Spinal cord (tissue), 10 donors: ENCODE results near the gene MAP3K4. TPM values are rescaled to one million over a fixed set of nuclear protein-coding genes. Genes with fewer than 3 reads are reported as not detected.

ENCODE experiments used
- DNase-seq, 6 donors: peaks; one replicate each; pipeline versions ENCODE4 v3.0.0 to v3.0.0-alpha.2; 2013 to 2015; ENCODE audit warnings: low spot score in 6 of 6, low read depth in 4 of 6
- H3K27ac ChIP-seq: one replicate; pipeline ENCODE4 v1.5.1; 2013; ENCODE audit warnings: low read depth, low read length, control low read depth
- H3K27me3 ChIP-seq: one replicate; pipeline ENCODE4 v1.6.1; 2013; ENCODE audit warnings: low read length; ENCODE audit not compliant: control insufficient read depth, insufficient read depth
- H3K36me3 ChIP-seq: one replicate; pipeline ENCODE4 v1.6.1; 2013; ENCODE audit warnings: low read length; ENCODE audit not compliant: control insufficient read depth, insufficient read depth
- H3K4me1 ChIP-seq: one replicate; pipeline ENCODE4 v1.6.1; 2013; ENCODE audit warnings: low read length; ENCODE audit not compliant: control insufficient read depth, insufficient read depth
- H3K4me3 ChIP-seq: one replicate; pipeline ENCODE4 v1.5.1; 2013; ENCODE audit warnings: low read depth, low read length, control low read depth
- H3K9me3 ChIP-seq: one replicate; pipeline ENCODE4 v1.6.1; 2013; ENCODE audit warnings: low read length; ENCODE audit not compliant: control insufficient read depth, insufficient read depth
- WGBS: methylation state at CpG from one replicate; pipeline ENCODE4 v1.1.5; 2013; ENCODE audit warnings: missing lambda C conversion rate; ENCODE audit not compliant: insufficient coverage; 5-methylcytosine and 5-hydroxymethylcytosine counted together
- polyA plus RNA-seq, 2 donors: library from polyadenylated mRNA; unstranded; fragments of 120-200 nt; gene quantifications; one replicate each; pipeline ENCODE4 v1.2.1, GENCODE V29; 2013; ENCODE audit not compliant: insufficient read length in 2 of 2
- total RNA-seq, 2 donors: library from RNA; depleted of rRNA in 1 of 2; stranded (reverse); fragments of 120-200 nt in 1 of 2; fragments of >200 nt in 1 of 2; gene quantifications; one replicate each; pipeline versions ENCODE4 v1.2.3 to v1.2.4, GENCODE V29; 2013 to 2014
- donor health status: healthy.

Gene MAP3K4
- total and polyA plus RNA-seq, 4 donors: 32.0 to 48.1 (median 41.6) TPM

DNA sequence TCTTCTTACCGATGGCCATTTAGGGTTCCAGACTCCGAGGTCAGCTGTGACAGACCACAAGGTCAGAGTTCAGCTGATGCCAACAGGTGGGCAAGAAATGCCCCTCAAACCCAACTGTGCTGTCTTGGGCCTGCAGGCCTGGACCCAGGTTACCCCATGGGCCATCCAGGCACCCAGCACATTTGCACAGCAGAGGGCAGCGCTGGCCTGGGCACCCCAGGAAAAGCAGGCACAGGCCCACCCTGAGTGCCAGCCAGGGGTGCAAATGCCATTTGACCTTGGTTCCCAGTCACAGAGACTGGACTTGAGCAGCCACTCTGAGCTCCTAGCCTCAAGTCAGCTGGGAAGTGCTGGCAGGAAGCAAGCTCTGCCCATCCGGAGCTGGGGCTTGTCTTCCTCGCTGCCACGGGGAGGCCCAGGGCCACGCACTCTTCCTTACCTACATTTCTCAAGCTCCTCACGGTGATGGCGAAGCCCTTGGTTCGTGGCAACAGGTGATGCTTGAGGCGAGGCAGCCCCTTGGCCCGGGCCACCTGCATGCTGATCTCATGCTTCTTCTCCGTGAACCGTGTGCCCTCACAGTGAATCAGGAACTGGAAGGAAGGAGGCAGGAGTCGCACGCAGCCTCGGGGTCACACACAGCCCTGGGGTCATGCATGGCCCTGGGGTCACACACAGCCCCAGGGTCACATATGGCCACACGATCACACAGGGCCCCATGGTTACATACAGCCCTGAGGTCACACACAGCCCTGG, 161.5 kb downstream of the MAP3K4 start:
- H3K36me3 ChIP-seq: peaks cover 62% of the 10 kb centered on the region
- no peaks in the 10 kb centered on the region for H3K27me3 ChIP-seq
- no peaks in the 10 kb centered on the region for H3K4me1 ChIP-seq
- no peak for DNase-seq
- 96% methylated on average over 16 of the region's 18 CpGs for WGBS
- H3K4me3 ChIP-seq: no peak overlapping the region
- no peak overlapping the region for H3K27ac ChIP-seq
- H3K9me3 ChIP-seq: no peaks in the 10 kb centered on the region

DNA sequence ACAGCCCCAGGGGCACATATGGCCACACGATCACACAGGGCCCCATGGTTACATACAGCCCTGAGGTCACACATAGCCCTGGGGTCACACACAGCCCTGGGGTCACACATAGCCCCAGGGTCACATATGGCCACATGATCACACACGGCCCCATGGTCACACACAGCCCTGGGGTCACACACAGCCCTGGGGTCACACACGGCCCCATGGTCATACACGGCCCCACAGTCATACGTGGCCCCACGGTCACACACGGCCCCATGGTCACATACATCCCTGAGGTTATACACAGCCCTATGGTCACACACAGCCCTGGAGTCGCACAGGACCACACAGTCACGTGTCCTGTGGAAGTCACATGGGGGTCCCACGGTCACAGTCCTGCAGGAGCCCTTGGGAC, 162.2 kb downstream of the MAP3K4 start:
- no peak overlapping the region for H3K4me3 ChIP-seq
- H3K27me3 ChIP-seq: no peaks in the 10 kb centered on the region
- no peak overlapping the region for H3K27ac ChIP-seq
- 94% methylated on average over 10 of the region's 10 CpGs for WGBS
- H3K9me3 ChIP-seq: no peaks in the 10 kb centered on the region
- H3K36me3 ChIP-seq: peaks cover 65% of the 10 kb centered on the region
- DNase-seq: no peak
- H3K4me1 ChIP-seq: no peaks in the 10 kb centered on the region

DNA sequence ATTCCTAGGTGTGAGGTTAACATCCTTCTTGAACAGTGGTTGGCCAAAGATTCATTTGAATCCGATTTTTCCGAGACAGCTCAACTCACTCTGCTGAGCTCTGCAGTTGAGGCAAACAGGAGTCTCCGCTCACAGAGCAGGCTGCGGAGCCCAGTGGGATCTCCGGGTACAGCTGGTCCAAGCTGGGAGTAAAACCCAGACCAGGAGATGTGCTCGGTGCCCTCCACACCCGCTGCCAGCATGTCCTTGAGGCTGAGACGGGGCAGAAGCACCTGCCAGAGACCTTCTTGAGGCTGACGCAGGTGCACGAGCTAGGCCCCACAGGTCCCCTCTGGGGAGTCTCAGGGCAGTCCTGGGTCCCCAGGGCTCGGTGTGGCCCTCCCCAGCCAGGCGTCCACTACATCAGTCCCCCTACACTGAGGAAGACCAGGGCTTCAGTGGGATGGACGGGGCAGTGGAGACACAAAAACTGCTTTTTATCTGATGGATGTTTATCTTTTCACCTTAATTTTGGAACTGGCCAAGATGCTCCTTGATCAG, 163.3 kb downstream of the MAP3K4 start:
- Histone ChIP-seq H3K36me3 (peaks cover 65% of the 10 kb centered on the region), H3K4me3 (no peak overlapping the region), H3K27me3 (no peaks in the 10 kb centered on the region), H3K9me3 (no peaks in the 10 kb centered on the region), H3K27ac (no peak overlapping the region), H3K4me1 (no peaks in the 10 kb centered on the region)
- no peak for DNase-seq
- 97% methylated on average over 11 of the region's 13 CpGs for WGBS

DNA sequence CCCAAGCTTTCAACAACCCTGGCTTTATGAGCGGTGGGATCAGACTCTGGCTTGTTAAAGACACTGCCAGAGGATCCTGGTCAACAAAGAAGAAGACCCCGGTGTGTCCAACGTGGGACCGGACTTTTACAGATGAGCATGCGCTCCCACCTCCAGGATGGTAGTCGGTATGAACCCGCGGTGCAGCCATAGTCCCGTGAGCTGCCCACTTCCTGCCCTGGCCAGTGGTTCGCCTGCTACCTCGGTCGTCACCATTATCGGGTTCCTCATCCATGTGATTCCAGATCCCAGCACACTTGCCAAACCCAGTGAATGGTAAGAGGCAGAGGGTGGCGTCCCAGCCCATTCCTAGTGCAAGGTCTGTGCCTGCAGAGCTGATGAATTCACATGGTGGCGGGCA, 169.6 kb downstream of the MAP3K4 start:
- Histone ChIP-seq H3K36me3 (peaks cover 49% of the 10 kb centered on the region), H3K27ac (no peak overlapping the region), H3K9me3 (no peaks in the 10 kb centered on the region), H3K4me1 (peaks cover 27% of the 10 kb centered on the region), H3K27me3 (no peaks in the 10 kb centered on the region), H3K4me3 (no peak overlapping the region)
- no peak for DNase-seq
- 96% methylated on average over 15 of the region's 15 CpGs for WGBS

DNA sequence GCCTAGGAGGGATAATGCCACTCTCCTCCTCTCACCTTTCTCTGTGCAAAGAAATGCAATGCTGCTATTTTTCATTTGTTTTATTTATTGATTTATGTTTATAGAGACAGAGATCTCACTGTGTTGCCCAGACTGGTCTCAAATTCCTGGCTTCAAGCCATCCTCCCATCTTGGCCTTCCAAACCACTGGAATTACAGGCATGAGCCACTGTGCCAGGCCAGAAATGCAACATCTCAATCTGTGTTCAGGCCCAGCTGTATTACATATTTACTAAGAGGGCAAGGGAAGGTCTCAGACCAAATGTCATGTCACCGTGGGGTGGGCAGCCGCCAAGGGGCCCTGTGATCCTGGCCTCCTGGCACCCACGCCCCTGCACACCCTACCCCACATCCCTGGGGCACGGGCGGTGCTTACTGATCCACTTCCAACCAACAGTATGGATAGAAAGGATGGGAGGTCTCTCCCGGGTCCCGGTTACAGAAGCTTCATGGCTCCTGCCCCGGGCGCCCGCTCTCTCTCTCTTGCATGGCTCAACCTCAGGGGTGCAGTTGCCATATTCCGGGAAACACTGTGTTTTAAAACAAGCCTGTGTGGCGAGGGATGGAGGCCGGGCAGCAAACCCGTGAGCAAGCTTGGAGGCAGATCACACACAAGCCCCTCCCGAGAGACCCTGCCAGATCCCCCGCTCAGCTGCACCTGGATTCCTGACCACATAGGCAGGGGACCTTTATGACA, 170.5 kb downstream of the MAP3K4 start:
- 94% methylated on average over 13 of the region's 16 CpGs for WGBS
- no peak overlapping the region for H3K27ac ChIP-seq
- H3K9me3 ChIP-seq: no peaks in the 10 kb centered on the region
- no peak overlapping the region for H3K4me3 ChIP-seq
- no peak for DNase-seq
- H3K4me1 ChIP-seq: peaks cover 27% of the 10 kb centered on the region
- peaks cover 49% of the 10 kb centered on the region for H3K36me3 ChIP-seq
- H3K27me3 ChIP-seq: no peaks in the 10 kb centered on the region

DNA sequence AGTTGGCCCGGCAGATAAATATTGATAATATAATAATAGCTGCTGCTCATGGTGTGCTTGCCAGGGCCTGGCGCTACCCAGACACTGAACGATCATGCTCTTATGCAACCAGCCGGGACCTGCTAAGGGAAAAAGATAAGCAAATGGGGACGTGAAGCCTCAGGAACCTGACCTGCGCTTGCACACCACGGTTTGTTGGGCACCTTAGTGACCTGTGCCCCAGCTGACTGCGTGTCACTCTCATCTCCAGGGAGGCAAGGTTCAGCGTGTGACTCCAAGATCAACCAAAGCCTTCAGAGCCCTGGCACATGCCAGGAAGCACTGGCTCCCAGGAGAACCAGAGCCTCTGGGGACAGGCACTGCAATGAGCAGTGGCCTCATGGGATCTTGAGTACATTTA, 171.2 kb downstream of the MAP3K4 start:
- DNase-seq: no peak
- Histone ChIP-seq H3K4me1 (peaks cover 27% of the 10 kb centered on the region), H3K27ac (no peak overlapping the region), H3K4me3 (no peak overlapping the region), H3K27me3 (no peaks in the 10 kb centered on the region), H3K9me3 (no peaks in the 10 kb centered on the region), H3K36me3 (peaks cover 46% of the 10 kb centered on the region)
- WGBS: 85% methylated on average over 8 of the region's 9 CpGs

DNA sequence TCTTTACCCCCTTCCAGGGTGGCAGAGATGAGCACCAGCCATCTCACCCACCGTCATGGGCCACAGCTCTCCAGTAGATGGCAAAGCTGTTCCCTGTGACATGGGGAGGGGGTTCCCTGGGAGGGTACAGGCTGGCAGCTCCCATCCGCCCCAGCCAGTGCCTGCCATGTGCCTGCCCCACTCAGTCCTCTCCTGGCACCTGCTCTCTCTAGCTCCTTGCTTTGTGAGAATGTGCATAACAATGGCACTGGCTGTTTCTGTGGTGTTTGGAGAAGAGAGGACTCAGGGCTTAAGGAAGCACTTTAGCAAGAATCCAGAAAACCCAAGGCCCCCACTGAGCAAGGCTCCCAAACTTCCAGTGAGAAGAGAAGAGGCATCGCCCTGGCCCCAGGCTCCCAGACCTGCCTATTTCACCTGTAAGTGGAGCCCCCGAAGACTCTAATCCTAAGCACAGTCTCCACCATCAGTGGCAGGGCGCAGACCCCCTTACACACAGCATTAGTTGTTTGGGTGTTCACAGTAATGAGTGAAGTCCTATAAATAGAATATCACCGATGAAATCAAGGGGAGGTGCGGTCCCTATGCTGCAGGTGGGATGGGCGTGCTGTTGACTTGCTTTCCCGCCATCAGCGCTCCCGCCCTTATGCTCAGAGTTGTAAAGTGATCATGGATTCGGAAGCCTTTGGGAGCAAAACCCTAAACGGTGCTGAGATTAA, 172.1 kb downstream of the MAP3K4 start:
- Histone ChIP-seq H3K9me3 (no peaks in the 10 kb centered on the region), H3K27ac (no peak overlapping the region), H3K4me3 (no peak overlapping the region), H3K27me3 (no peaks in the 10 kb centered on the region), H3K36me3 (peaks cover 42% of the 10 kb centered on the region), H3K4me1 (peaks cover 35% of the 10 kb centered on the region)
- DNase-seq: no peak
- 90% methylated on average over 8 of the region's 13 CpGs for WGBS

DNA sequence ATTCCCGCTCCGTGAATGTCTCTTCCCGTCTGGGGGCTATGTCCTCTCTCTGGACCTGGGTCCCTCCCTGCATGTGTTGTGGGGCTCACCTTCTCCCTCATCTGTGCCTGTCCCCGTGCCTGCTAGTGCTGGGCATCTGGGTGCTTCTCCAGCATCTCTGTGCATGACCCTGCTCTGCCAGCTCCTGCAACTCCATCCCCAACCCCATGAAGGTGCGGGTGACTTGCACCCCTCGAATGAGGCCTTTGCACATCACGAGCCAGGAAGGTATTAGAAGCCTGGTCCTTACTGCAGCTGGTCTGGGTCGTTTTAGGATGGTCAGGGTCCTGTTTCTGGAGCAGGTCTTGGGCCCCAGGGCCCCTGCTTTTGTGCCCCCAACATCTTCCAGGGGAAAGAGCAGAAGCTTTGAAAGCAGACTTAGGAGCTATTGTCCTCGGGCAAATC, 172.6 kb downstream of the MAP3K4 start:
- peaks cover 41% of the 10 kb centered on the region for H3K36me3 ChIP-seq
- H3K4me3 ChIP-seq: no peak overlapping the region
- no peak overlapping the region for H3K27ac ChIP-seq
- peaks cover 38% of the 10 kb centered on the region for H3K4me1 ChIP-seq
- no peaks in the 10 kb centered on the region for H3K9me3 ChIP-seq
- WGBS: 92% methylated on average over 8 of the region's 9 CpGs
- H3K27me3 ChIP-seq: no peaks in the 10 kb centered on the region
- no peak for DNase-seq

DNA sequence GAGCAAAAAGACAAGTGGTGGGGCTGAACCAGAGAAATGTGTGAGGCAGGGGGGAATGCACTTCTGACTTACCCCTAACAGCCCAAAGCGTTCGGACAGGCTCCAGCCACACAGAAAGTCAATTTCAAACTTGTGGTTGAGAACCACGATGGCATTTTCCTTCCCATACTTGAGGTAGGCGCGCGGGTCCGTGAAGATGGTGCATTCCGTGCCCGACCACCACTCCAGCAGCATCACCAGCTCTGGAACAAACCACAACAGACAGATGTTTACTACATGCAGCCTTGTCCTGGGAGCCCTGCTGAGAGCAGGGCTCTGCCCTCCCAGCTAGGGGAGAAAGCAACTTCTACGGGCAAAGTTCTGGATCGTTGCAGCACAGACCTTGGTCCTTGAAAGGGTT, 174.6 kb downstream of the MAP3K4 start:
- peaks cover 37% of the 10 kb centered on the region for H3K36me3 ChIP-seq
- H3K4me1 ChIP-seq: peaks cover 37% of the 10 kb centered on the region
- H3K27me3 ChIP-seq: no peaks in the 10 kb centered on the region
- H3K9me3 ChIP-seq: no peaks in the 10 kb centered on the region
- WGBS: 98% methylated on average over 9 of the region's 11 CpGs
- no peak for DNase-seq
- no peak overlapping the region for H3K4me3 ChIP-seq
- H3K27ac ChIP-seq: no peak overlapping the region
